Spleen (tissue), 7 donors: ENCODE results near the gene CSK.

ENCODE experiments used
- CTCF ChIP-seq, 11 experiments: fragments of 200-600 bp in 7 of 11; fragments of 450-650 bp in 4 of 11; sonication (generic) in 4 of 11; IDR thresholded peaks in 8 of 11; conservative IDR thresholded peaks in 3 of 11; 1 replicate in 7 of 11; 2 replicates in 4 of 11; pipeline versions ENCODE4 v1.4.0 to v1.8.0; 2016 to 2021; ENCODE audit warnings: antibody characterized with exemption in 11 of 11, inconsistent platforms in 4 of 11, mild to moderate bottlenecking in 1 of 11
- POLR2A ChIP-seq, 3 donors: fragments of 450-650 bp; IDR thresholded peaks; one replicate each; pipeline ENCODE4 v1.5.1; 2017; ENCODE audit warnings: antibody characterized with exemption in 3 of 3, mild to moderate bottlenecking in 1 of 3
- POLR2AphosphoS5 ChIP-seq, 3 donors: sonication (generic); formaldehyde crosslinking; IDR thresholded peaks; one replicate each; pipeline ENCODE4 v1.5.1; 2017; ENCODE audit warnings: antibody characterized with exemption in 3 of 3
- donor health status: DM: no; HTN: no; CAD: no; lungs with moderate emphysema.
- donor health status: DM: no; HTN: no; CAD: no.
- donor health status: DM: no; HTN: no; CAD: no.

GRCh38 chr15:74838137-74838516 is 56.2 kb downstream of the CSK start:
- TF ChIP-seq CTCF (IDR thresholded peaks at IDR 0.05 in 8 of 11, conservative IDR thresholded peaks at IDR 0.05 in 3 of 11) (no peak), POLR2AphosphoS5 (IDR thresholded peaks at IDR 0.05) (peak in 1 of 3 donors; percentile 40), POLR2A (IDR thresholded peaks at IDR 0.05) (no peak)
